HEK293 (cell line): ENCODE measurements around the gene TBXA2R.

ENCODE experiments used
- CTCF ChIA-PET: fragments of 350-600 bp; formaldehyde crosslinking; extraction: SDS; loops from one replicate; lab custom pipeline; 2021; ENCODE audit warnings: antibody characterized with exemption; lab: Yijun Ruan, JAX
- POLR2A ChIA-PET: fragments of 300-600 bp; formaldehyde crosslinking; extraction: SDS; loops from one replicate; lab custom pipeline; 2020; ENCODE audit warnings: antibody characterized with exemption, inconsistent platforms; lab: Yijun Ruan, JAX
- H3K27ac ChIP-seq: fragments of 200-500 bp; sonication (Bioruptor generic); 2 replicates; pipeline ENCODE4 v1.5.1; 2014; ENCODE audit warnings: low read depth, low read length, control low read depth, inconsistent platforms; ENCODE audit errors: extremely low read depth
- H3K36me3 ChIP-seq, 2 experiments: fragments of 200-500 bp in 1 of 2; sonication (Bioruptor generic) in 1 of 2; 1 replicate in 1 of 2; 2 replicates in 1 of 2; pipeline ENCODE4 v1.5.1; 2014 to 2017; ENCODE audit warnings: inconsistent platforms in 2 of 2, low read length in 2 of 2; ENCODE audit not compliant: control insufficient read depth in 2 of 2, insufficient read depth in 1 of 2
- H3K4me1 ChIP-seq: fragments of 200-500 bp; sonication (Bioruptor generic); 2 replicates; pipeline ENCODE4 v1.5.1; 2014; ENCODE audit warnings: mild to moderate bottlenecking, low read length, inconsistent platforms; ENCODE audit not compliant: control insufficient read depth, insufficient read depth
- H3K4me3 ChIP-seq: 2 replicates; pipeline ENCODE4 v1.5.1; 2011; ENCODE audit warnings: low read depth, mild to moderate bottlenecking, control low read depth, low read length, moderate library complexity
- H3K9me3 ChIP-seq: fragments of 200-500 bp; sonication (Bioruptor generic); 2 replicates; pipeline ENCODE4 v1.5.1; 2014; ENCODE audit warnings: low read depth, low read length, inconsistent platforms; ENCODE audit not compliant: control insufficient read depth, insufficient read depth
- CTCF ChIP-seq: fragments of 450-650 bp; formaldehyde crosslinking; IDR thresholded peaks from 2 replicates; pipeline ENCODE4 v1.5.1; 2016; ENCODE audit warnings: missing biosample characterization, missing genetic modification characterization
- GFI1B ChIP-seq: fragments of 450-650 bp; formaldehyde crosslinking; IDR thresholded peaks from 2 replicates; pipeline ENCODE4 v1.5.1; 2016; ENCODE audit warnings: missing biosample characterization, missing genetic modification characterization
- GLI2 ChIP-seq: fragments of 450-650 bp; formaldehyde crosslinking; IDR thresholded peaks from 2 replicates; pipeline ENCODE4; 2017; ENCODE audit warnings: missing biosample characterization, missing genetic modification characterization, low read depth, borderline replicate concordance
- HOXA7 ChIP-seq: sonication (generic); formaldehyde crosslinking; IDR thresholded peaks from 2 replicates; pipeline ENCODE4 v1.8.1; 2022; ENCODE audit warnings: missing genetic modification reagents, borderline replicate concordance
- KLF17 ChIP-seq: fragments of 450-650 bp; formaldehyde crosslinking; IDR thresholded peaks from 2 replicates; pipeline ENCODE4 v1.5.1; 2016; ENCODE audit warnings: missing biosample characterization, missing genetic modification characterization
- KLF8 ChIP-seq: fragments of 450-650 bp; formaldehyde crosslinking; IDR thresholded peaks from 2 replicates; pipeline ENCODE4 v1.5.1; 2016; ENCODE audit warnings: missing biosample characterization, missing genetic modification characterization
- MYNN ChIP-seq: fragments of 450-650 bp; formaldehyde crosslinking; IDR thresholded peaks from 2 replicates; pipeline ENCODE4 v1.5.1; 2016; ENCODE audit warnings: missing biosample characterization, missing genetic modification characterization, borderline replicate concordance
- PATZ1 ChIP-seq: fragments of 450-650 bp; formaldehyde crosslinking; IDR thresholded peaks from 2 replicates; pipeline ENCODE4 v1.5.1; 2016; ENCODE audit warnings: missing biosample characterization, missing genetic modification characterization
- SP2 ChIP-seq: fragments of 450-650 bp; formaldehyde crosslinking; IDR thresholded peaks from 2 replicates; pipeline ENCODE4 v1.5.1; 2016; ENCODE audit warnings: missing biosample characterization, missing genetic modification characterization
- SP7 ChIP-seq: fragments of 450-650 bp; formaldehyde crosslinking; IDR thresholded peaks from 2 replicates; pipeline ENCODE4 v1.5.1; 2016; ENCODE audit warnings: missing biosample characterization, missing genetic modification characterization
- ZBTB48 ChIP-seq: fragments of 450-650 bp; formaldehyde crosslinking; IDR thresholded peaks from 2 replicates; pipeline ENCODE4 v1.5.1; 2016; ENCODE audit warnings: missing biosample characterization, missing genetic modification characterization
- ZBTB49 ChIP-seq: fragments of 450-650 bp; formaldehyde crosslinking; IDR thresholded peaks from 2 replicates; pipeline ENCODE4 v1.5.1; 2016; ENCODE audit warnings: missing biosample characterization, missing genetic modification characterization, low read depth
- ZFP69B ChIP-seq: fragments of 450-650 bp; formaldehyde crosslinking; IDR thresholded peaks from 2 replicates; pipeline ENCODE4 v1.5.1; 2016; ENCODE audit warnings: missing biosample characterization, missing genetic modification characterization
- ZNF132 ChIP-seq: fragments of 450-650 bp; formaldehyde crosslinking; IDR thresholded peaks from 2 replicates; pipeline ENCODE4 v1.5.1; 2017; ENCODE audit warnings: missing biosample characterization, missing genetic modification characterization, borderline replicate concordance
- ZNF157 ChIP-seq: fragments of 450-650 bp; formaldehyde crosslinking; IDR thresholded peaks from 2 replicates; pipeline ENCODE4 v1.5.1; 2016; ENCODE audit warnings: missing biosample characterization, missing genetic modification characterization
- ZNF292 ChIP-seq: fragments of 450-650 bp; formaldehyde crosslinking; IDR thresholded peaks from 2 replicates; pipeline ENCODE4 v1.5.1; 2016; ENCODE audit warnings: low read depth, missing biosample characterization, missing genetic modification characterization, borderline replicate concordance
- ZNF311 ChIP-seq: fragments of 450-650 bp; formaldehyde crosslinking; IDR thresholded peaks from 2 replicates; pipeline ENCODE4 v1.5.1; 2017; ENCODE audit warnings: missing biosample characterization, missing genetic modification characterization, borderline replicate concordance
- ZNF335 ChIP-seq: fragments of 450-650 bp; formaldehyde crosslinking; conservative IDR thresholded peaks from 2 replicates; pipeline ENCODE4 v1.5.1; 2016; ENCODE audit warnings: missing biosample characterization, missing genetic modification characterization
- ZNF433 ChIP-seq: fragments of 450-650 bp; formaldehyde crosslinking; IDR thresholded peaks from 2 replicates; pipeline ENCODE4 v1.5.1; 2016; ENCODE audit warnings: missing biosample characterization, missing genetic modification characterization, low read depth
- ZNF501 ChIP-seq: fragments of 450-650 bp; formaldehyde crosslinking; IDR thresholded peaks from 2 replicates; pipeline ENCODE4 v1.5.1; 2016; ENCODE audit warnings: missing biosample characterization, missing genetic modification characterization
- ZNF510 ChIP-seq: fragments of 450-650 bp; formaldehyde crosslinking; IDR thresholded peaks from 2 replicates; pipeline ENCODE4 v1.5.1; 2018; ENCODE audit warnings: mild to moderate bottlenecking, missing genetic modification characterization, missing biosample characterization; ENCODE audit not compliant: insufficient replicate concordance
- ZNF549 ChIP-seq: fragments of 450-650 bp; IDR thresholded peaks from 2 replicates; pipeline ENCODE4 v1.5.1; 2018; ENCODE audit warnings: missing biosample characterization, missing genetic modification characterization, mild to moderate bottlenecking, inconsistent platforms, moderate library complexity
- ZNF629 ChIP-seq: fragments of 450-650 bp; formaldehyde crosslinking; IDR thresholded peaks from 2 replicates; pipeline ENCODE4 v1.5.1; 2017; ENCODE audit warnings: missing biosample characterization, missing genetic modification characterization
- ZNF654 ChIP-seq: fragments of 450-650 bp; formaldehyde crosslinking; IDR thresholded peaks from 2 replicates; pipeline ENCODE4 v1.5.1; 2016; ENCODE audit warnings: low read depth, missing biosample characterization, missing genetic modification characterization
- ZNF660 ChIP-seq: fragments of 450-650 bp; IDR thresholded peaks from 2 replicates; pipeline ENCODE4 v1.5.1; 2018; ENCODE audit warnings: missing biosample characterization, mild to moderate bottlenecking, missing genetic modification characterization
- ZNF664 ChIP-seq: fragments of 450-650 bp; formaldehyde crosslinking; IDR thresholded peaks from 2 replicates; pipeline ENCODE4 v1.5.1; 2016; ENCODE audit warnings: missing biosample characterization, missing genetic modification characterization
- ZNF76 ChIP-seq: fragments of 450-650 bp; formaldehyde crosslinking; IDR thresholded peaks from 2 replicates; pipeline ENCODE4; 2016; ENCODE audit warnings: low read depth, missing biosample characterization, missing genetic modification characterization, borderline replicate concordance
- ZSCAN18 ChIP-seq: fragments of 450-650 bp; formaldehyde crosslinking; IDR thresholded peaks from 2 replicates; pipeline ENCODE4 v1.5.1; 2016; ENCODE audit warnings: missing biosample characterization, missing genetic modification characterization
- ZXDB ChIP-seq: fragments of 450-650 bp; formaldehyde crosslinking; IDR thresholded peaks from 2 replicates; pipeline ENCODE4 v1.5.1; 2016; ENCODE audit warnings: missing biosample characterization, missing genetic modification characterization

Gene TBXA2R

GRCh38 chr19:3618144-3618810 is 11.6 kb upstream of the TBXA2R start:
- H3K27ac ChIP-seq: no peak overlapping the region
- POLR2A ChIA-PET: interaction anchor here (0.6 kb wide), 1 partner anchor 28 kb away, joined by 4 read pairs; no protein-coding TSS in a partner anchor
- peaks cover 2% of the 10 kb centered on the region; the same call in 1 of the 2 replicates for H3K4me1 ChIP-seq
- no peak overlapping the region for H3K4me3 ChIP-seq
- H3K9me3 ChIP-seq: no peaks in the 10 kb centered on the region
- H3K36me3 ChIP-seq: peaks cover 0 to 37% of the 10 kb centered on the region in 2 experiments; a peak in 2 of 3 replicates
- CTCF ChIA-PET: interaction anchor here (0.6 to 1.1 kb wide), 5 partner anchors 10 to 319 kb away, joined by 3 to 6 read pairs (median 3); no protein-coding TSS in a partner anchor
- TF ChIP-seq GLI2 (tag by site-specific recombination): no peak
- TF ChIP-seq CTCF (tag by site-specific recombination): peak; percentile 85
- TF ChIP-seq ZBTB49: no peak
- TF ChIP-seq ZNF510 (tag by site-specific recombination): no peak
- no peak for TF ChIP-seq ZNF433 (tag by site-specific recombination)
- no peak for TF ChIP-seq ZFP69B (tag by site-specific recombination)
- TF ChIP-seq ZBTB48 (tag by site-specific recombination): no peak
- TF ChIP-seq KLF8 (tag by site-specific recombination): peak; percentile 22; the same call in 1 of the 2 replicates
- TF ChIP-seq PATZ1 (tag by site-specific recombination): peak; percentile 53; the same call in 1 of the 2 replicates
- no peak for TF ChIP-seq ZNF292 (tag by site-specific recombination)
- TF ChIP-seq ZNF629: 0 out of 2 replicates have a peak, but pooled peaks have one; percentile 20
- no peak for TF ChIP-seq ZNF549
- TF ChIP-seq SP2 (tag by site-specific recombination): no peak
- TF ChIP-seq SP7 (tag by site-specific recombination): 0 out of 2 replicates have a peak, but pooled peaks have one; percentile 15
- TF ChIP-seq MYNN (tag by site-specific recombination): no peak
- no peak for TF ChIP-seq ZNF132 (tag by site-specific recombination)
- no peak for TF ChIP-seq ZNF501
- TF ChIP-seq ZNF335 (tag by site-specific recombination): no peak
- TF ChIP-seq ZNF654 (tag by site-specific recombination): peak; percentile 31; the same call in 1 of the 2 replicates
- 0 out of 2 replicates have a peak, but pooled peaks have one; percentile 44 for TF ChIP-seq KLF17 (tag by site-specific recombination)
- TF ChIP-seq ZNF660 (tag by site-specific recombination): no peak
- no peak for TF ChIP-seq ZNF76 (tag by site-specific recombination)
- TF ChIP-seq HOXA7 (CRISPR knock-in tag): no peak
- no peak for TF ChIP-seq ZXDB (tag by site-specific recombination)
- TF ChIP-seq ZNF157 (tag by site-specific recombination): no peak
- TF ChIP-seq ZNF311 (tag by site-specific recombination): no peak
- TF ChIP-seq ZSCAN18 (tag by site-specific recombination): no peak
- TF ChIP-seq ZNF664 (tag by site-specific recombination): no peak
- TF ChIP-seq GFI1B (tag by site-specific recombination): no peak
